Left forelimb (tissue), 1 donor: ENCODE results near the gene CALN1.
"Not testable (repeated sequence)": the region's sequence is repeated elsewhere in the genome, so short reads cannot be mapped to it uniquely, and the experiment has no call there.

ENCODE experiments used
- DNase-seq: peaks from one replicate; pipeline ENCODE4 v3.0.0-alpha.2; 2018; ENCODE audit warnings: low spot score

The CALN1 gene

DNA sequence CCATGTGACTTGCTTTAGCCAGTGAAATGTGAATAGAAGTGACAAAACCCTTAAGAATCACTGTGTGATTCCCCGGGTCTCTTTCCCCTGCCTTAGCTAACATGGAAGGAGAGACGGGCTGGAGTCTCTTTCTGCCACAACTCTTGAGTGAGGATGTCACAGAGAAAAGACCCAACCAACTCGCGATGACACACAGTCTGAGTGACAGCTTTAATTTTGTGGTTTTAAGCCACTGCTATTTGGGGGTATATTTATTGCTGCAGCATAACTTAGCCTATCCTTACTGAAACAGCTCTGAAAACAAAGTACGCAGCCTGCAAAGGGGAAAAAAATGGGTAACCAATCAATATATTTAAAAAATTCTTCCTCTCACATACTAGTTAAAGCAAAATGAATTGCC lies 319.4 kb downstream of the CALN1 start:
- DNase-seq: no peak

DNA sequence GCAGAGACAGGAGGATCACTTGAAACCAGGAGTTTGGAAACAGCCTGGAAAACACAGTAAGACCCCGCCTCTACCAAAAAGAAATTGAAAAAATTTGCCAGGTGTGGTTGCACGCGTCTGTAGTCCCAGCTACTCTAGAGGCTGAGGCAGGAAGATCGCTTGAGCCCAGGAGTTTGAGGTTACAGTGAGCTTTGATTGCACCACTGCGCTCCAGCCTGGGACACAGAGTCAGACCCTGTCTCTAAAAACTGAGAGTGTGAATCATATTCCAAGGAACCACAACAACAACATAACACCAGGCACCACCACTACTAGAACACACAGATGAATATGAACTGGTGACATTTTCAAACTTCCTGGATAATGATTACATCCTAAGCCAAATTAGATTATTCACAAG lies 324.2 kb downstream of the CALN1 start:
- no peak for DNase-seq

DNA sequence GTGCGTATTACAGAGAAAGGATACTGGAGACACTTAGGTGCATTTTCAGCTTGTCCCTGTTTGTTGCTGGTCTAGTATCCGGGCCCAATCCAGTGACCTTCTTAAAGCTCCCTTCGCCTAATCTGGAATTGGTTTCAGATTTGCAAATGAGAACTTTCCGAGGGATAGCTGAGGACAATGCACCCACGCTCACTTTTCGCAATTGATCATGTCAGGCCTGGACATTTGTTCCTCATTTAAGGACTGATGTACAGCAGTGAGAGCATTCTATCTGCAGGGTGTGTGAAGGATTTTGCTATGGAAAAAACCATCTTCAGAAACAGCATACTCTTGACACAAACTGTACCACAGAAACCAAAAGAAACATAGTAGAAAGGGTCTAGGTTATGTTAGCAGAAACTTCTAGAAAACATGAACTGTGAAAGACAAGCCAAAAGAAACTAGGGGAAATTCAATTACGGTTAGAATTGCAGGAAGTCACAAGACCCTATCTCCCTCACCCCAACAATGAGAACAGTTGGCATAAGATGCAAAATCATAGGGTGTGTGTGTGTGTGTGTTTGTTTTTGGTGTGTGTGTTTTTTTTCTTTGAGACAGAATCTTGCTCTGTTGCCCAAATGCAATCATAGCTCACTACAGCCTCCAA lies 331.1 kb downstream of the CALN1 start:
- DNase-seq: no peak

DNA sequence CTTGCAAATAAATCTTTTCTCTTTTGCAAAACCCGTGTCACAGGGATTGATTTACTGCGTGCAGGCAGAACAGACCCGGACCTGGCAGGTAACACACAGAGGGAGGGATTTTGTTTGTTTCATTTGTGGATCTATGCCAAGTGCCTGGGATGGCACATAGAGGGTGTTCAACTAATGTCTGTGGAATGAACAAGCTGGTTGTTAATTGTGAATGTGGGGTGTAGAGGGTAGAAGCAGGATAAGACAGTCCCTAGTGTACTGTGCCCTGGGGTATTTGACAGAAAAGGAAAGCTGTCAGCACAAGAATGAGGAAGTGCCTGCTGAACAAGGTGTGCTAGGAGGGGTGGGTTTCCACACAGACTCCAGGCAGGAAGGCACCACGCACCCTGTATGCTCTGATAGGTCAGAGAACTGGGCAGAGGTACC lies 331.8 kb downstream of the CALN1 start:
- DNase-seq: no peak

DNA sequence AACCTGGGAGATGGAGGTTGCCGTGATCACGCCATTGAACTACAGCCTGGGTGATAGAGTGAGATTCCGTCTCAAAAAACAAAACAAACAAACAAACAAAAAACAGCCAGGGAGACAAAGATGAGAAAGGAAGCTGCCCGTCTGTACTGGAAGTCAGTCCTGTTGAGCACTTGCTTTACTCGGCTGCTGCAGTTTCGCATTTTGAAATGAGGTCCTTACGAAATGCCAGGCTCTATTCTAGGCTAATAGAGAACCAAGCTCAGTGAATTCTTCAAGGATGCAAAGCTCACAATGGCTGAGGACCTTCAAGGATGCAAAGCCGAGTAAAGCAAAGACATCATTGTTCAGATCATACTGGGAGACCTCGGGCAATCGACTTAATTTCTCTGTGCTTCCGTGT lies 333.3 kb downstream of the CALN1 start:
- DNase-seq: no peak

DNA sequence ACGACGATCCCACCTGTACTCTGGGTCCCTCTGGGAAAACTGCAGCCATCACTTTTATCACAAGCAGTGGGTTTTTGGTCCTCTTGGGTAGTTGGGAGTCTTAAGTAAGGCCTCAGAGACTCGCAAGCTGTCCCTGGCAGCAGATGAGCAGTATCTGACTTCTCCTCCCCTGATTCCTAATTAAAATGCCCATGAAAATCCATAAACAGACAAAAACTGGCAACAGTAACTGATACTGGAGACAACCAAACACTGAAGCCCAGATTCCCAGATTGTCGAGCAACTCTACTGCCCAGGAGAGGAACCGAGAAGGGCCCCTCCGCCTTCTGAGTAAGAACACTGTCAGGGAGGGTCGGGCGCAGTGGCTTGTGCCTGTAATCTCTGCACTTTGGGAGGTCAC lies 333.8 kb downstream of the CALN1 start:
- no peak for DNase-seq

DNA sequence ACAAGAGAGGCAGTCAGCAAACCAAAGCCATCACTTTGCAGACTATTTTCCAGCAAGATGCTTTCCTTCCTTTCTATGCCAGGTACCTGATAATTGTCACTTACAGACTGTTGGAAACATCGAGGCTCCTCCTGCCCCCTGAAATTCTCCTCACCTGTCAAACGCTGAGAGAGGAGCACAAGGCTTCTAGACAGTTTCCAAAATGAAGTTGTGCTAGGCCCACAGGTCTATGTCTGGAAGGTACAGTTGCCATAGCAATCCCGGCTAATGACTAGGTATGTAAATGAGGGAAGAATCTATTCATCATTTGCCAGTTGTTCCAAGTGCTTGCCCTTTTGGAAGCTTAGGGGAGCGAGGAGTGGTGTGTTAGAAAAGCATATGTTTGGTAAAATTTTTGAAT lies 334.4 kb downstream of the CALN1 start:
- DNase-seq: no peak

DNA sequence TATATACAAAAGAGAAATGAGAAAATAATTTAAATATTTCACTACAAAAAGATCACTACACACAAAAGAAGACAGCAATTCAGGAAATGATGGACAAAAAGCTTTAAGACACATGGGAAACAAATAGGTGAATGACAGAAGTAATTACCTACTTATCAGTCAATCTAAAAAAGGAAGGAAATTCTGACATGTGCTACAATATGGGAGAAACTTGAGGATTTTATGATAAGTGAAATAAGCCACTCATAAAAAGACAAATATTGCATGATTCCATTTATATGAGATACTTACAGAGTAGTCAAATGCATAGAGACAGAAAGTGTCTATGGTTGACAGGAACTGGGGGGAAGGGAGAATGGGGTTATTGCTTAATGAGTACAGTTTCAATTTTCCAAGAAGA lies 339.2 kb downstream of the CALN1 start:
- DNase-seq: no peak

DNA sequence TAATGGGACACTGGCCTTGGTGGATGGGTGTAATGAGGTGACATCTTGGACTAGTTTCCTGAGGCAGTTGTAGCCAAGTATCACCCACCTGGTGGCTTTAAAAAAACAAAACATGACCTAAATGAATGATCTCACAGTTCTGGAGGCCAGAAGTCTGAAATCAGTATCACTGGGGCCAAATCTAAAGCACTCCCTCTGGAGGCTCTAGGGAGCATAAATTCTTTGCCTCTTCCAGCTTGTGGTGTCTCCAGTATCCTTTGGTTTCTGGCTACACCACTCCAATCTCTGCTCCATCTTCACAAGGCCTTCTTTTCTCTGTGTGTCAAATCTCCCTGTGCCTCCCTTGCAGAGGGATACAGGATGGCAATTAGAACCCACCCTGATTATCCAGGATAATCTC lies 342.9 kb downstream of the CALN1 start:
- no peak for DNase-seq

DNA sequence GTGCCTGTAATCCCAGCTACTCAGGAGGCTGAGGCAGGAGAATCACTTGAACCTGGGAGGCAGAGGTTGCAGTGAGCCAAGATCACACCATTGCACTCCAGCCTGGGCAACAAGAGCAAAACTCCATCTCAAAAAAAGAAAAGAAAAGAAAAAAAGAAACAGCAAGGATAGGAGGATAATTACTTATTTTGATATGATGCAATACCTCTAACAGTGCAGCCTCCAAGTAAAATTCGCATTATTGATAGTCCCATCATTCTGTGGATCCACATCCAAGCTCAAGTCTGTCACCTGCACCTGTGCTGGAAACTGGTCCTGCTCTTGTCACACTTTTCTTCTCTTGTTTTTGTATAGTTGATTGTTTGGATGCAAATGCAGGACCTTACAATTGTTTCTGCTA lies 346.4 kb downstream of the CALN1 start:
- not testable (repeated sequence) for DNase-seq

DNA sequence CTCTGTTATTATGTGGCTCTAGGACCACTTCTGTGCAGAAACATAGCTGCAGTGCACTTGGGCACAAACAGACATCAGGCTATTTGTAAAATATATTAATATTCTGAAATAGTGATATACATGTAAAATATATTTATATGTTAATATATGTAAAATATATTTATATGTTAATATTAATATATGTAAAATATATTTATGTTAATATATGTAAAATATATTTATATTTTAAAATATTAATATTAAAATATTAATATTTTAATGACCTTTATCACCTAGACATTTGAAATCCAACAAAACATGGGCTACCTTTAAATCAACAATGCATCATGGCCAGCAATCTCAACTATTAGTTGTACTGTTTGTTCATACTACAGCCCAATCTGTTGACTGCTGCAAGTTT lies 347.2 kb downstream of the CALN1 start:
- no peak for DNase-seq

DNA sequence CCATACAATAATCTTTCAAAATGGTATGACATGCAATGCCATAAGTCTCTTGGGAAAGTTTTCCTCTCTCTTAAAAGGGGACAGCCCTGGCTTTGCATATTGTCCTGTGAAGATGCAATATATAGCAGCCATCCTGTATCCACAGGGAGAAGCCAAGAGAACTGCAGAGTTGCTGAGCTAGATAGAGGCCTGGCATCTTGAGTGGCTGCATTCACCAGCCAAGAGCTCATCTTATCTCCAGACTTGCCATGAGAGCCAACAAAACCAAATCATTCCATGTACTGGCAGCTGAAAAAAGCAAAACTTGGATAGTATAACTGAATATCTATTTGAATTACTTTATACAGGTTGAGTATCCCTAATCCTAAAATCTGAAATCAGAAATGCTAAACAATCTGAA lies 348.8 kb downstream of the CALN1 start:
- DNase-seq: no peak

DNA sequence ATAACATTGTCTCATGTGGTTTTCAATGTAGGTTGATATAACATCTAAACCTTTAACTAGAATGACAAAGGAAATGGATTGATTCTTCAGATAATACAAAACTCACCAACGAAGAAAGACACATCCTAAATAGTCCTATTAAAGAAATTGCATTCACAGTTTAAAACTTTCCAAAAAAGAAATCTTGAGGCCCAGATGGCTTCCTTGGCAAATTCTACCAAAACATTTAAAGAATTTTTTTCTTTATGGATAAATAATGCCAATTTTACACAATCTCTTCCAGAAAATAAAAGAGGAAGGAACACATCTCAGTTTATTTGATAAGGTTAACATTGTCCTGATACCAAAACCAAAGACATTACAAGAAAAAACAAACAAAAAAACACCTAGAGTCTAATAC lies 349.5 kb downstream of the CALN1 start:
- no peak for DNase-seq

DNA sequence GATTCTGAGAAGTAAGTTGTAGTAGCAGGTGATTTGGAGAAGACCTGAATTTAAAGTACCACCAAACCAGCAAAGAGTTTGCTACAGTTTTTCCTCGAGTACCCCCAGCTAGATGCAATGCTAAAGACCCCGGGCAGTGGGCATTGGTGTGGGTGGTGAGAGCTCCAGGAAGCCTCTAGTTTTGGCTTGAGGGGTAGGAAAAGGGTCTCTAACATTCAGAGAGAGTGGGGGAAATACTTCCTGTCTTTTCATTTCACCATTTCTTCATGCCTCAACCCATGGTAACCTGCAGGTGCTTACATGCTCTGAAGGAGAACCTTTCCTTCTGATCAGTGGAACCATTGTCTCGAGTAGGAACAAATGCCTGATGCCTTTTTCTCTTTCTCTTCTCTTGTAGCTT lies 352.2 kb downstream of the CALN1 start:
- DNase-seq: no peak

DNA sequence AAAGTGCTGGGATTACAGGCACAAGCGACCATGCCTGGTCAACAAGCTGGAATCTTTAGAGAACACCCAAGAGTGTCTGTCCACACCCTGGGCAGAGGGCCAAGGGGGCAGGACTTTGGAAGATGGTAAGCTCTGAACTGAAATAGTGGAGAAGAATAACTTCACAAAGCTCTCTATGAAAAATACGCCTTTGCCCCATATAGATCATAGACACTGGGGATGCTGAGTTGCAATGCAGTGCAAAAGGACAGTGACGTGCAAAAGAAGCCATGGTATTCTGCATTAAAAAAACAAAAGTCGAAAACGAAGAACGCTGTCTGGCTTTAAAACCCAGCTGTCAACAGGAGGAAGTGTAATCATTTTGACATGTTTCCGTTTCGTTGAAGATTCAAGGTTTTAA lies 353.6 kb downstream of the CALN1 start:
- no peak for DNase-seq

DNA sequence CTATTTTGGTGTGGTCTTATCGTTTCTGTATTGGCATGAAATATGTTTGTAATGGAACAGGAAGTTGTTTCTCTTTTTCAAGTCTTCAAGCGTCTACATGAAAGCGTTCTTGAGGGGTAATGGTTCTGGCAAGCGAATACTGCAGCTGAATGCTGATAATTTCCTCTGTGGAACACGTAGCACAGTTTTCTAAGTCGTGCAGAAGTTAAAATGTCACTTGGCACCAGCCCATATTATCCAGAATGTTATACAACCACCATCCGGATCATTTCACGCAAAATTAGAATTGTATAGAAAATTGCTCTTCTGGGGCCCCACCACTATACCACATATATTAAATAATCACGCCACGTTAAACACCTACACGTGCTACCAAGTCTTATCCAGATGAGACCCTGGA lies 354.3 kb downstream of the CALN1 start:
- no peak for DNase-seq

DNA sequence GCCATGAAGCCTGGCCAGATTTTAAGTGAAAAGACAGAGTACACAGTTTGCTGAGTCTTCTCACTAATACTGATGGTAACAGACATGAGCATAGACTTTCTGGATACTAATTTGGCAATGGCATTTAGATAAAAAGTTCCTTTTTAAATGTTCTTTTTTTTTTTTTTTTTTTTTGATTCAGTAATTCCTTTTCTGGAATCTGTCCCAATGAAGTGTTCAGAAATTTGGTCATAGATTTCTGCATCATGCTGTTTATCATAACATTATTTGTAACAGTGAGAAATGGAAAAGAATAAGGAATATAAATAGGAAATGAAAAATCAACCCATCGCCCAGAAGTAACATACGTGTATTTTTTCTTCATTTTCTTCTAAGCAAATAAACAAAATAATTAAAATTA lies 354.9 kb downstream of the CALN1 start:
- DNase-seq: no peak

DNA sequence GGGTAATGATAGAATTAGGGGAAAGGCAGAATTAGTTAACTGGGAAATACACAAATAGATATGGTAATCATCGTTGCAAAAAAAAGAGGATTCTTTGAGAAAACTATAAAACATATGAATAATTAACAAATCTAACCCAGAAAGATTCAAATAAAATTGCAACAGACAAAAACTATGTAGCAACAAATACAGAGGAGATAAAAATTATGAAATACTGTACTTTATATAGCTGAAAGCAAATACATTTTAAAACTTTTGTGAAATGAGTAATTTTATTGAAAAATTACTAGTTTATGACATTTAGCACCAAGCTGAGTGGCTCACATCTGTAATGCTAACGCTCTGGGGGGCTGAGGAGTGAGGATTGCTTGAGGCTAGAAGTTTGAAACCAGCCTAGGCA lies 356.7 kb downstream of the CALN1 start:
- no peak for DNase-seq

DNA sequence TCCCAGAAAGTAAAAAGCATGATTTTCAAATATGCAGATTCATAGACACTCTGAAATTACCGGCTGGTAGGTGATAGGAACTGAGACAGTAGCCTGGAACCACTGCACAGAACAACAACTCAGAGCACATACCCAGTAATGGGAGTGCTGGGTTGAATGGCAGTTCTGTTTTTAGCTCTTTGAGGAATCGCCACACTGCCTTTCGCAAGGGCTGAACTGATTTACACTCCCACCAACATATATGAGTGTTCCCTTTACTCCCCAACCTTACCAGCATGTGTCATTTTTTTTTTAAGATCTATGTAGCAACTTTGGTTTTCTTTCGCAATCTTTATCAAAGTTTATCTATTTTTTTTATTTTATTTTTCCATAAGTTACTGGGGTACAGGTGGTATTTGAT lies 358.8 kb downstream of the CALN1 start:
- DNase-seq: no peak

DNA sequence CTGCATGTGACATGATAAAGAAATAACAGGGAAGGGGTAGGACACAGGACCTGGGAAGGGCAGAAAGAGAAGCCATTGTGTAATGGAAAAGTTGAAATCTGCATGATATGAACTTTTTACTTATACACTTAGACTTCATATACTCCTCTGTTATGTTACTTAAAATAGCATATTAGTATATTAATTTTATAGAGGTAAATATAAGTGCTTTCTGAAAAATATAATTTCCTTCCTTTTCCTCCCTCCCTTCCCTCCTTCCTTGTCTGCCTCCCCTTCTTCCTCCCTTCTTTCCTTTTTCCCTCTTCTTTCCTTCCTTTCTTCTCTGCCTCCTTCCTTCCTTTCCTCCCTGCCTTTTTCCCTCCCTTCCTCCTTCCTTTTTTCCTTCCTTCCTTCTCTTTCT lies 363.7 kb downstream of the CALN1 start:
- no peak for DNase-seq

DNA sequence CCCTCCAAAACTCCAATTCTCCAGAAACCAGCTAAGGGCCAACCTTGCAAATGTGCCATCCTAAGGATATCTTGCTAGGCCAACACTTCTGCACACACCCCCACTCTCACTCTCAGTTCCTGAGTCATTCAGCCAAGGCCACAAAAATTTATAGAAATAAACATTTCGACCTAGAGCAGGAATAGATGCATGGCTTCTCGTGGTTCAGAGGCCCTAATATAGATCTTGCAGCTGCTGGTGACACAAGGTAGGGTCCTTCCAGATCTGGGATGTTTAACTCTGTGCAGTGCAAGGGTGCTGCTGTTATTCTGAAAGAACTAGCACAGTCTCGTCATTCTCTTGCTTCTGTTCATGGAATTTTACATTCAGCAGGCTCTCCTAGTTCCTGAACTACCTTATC lies 369.3 kb downstream of the CALN1 start:
- DNase-seq: peak; percentile 17

DNA sequence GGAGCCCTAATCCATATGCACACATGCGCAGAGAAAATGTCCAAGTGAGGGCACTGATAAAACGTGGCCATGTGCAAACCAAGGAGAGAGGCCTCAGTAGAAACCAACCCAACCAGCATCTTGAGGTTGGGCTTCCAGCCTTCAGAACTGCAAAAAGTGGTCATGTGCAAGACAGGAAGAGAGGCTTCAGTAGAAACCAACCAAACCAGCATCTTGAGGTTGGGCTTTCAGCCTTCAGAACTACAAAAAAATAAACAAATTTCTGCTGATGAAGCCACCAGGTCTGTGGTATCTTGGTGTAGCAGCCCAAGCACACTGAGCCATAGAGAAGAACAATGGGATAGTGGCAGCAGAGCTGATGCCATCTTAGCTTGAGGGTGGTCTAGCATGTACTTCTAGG lies 371.5 kb downstream of the CALN1 start:
- DNase-seq: peak; percentile 9

DNA sequence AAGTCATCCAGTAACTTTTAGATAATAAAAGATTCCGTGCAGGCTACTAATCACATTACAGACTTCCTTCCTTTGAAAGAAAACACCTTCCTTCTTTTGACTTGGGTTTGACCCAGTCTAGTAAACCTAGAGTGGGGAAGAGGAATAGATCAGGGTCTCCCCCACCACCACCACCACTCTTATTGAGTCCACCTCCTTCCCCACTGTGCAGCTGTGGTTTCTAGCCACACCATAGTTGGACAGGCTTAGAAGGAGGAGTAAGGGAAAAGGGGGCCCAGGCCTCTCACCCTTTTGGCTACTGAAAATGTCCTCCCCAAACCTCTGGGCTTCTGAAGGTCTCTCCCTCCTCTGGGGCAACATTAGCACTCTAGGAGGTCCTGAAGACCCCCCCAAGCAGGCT lies 372.7 kb downstream of the CALN1 start:
- DNase-seq: peak; percentile 15

DNA sequence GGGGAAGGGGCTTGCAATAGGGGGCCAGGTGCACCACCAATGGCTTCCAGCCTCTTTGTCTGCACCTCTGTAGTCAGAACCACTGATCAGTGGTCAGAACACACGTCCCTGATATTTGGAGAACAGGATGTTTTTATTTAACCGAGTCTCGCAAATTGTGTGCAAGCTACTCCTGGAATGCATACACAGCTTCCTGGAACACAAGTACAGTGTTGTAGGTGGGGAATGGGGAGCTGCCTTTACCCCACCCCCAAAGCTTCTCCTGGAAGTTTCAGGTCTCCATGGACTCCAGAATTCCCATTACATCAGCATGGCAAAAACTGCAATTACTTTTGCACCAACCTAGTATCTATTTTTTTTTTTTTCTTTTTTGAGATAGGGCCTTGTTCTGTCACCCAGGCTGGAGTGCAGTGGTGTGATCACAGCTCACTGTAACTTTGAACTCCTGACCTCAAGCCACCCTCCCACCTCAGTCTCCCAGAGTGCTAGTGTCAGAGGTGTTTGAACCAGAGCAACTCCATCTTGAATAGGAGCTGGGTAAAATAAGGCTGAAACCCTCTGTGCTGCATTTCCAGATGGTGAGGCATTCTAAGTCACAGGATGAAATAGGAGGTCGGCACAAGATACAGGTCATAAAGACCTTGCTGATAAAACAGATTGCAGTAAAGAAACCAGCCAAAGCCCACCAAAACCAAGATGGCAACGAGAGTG lies 374.0 kb downstream of the CALN1 start:
- DNase-seq: peak; percentile 25
